Measurements from ENCODE around the gene TM4SF18.
A peak's percentile ranks its signal among the peaks of the same experiment; 100 is the strongest.

GRCh38 chr3:149273096-149273751, 60.2 kb downstream of the TM4SF18 start:
- TF ChIP-seq CTCF (IDR thresholded peaks at IDR 0.05 in 2 of 3, conservative IDR thresholded peaks at IDR 0.05 in 1 of 3; ENCODE audit: borderline replicate concordance in 1 of 3, insufficient read depth in 1 of 3, low read depth in 2 of 3, low read length in 2 of 3): peak; percentile 90 to 100 (median 98)
- no peak for TF ChIP-seq POLR2A (IDR thresholded peaks at IDR 0.05; ENCODE audit: borderline replicate concordance, extremely low read depth, insufficient read depth, insufficient read length)
- no peak for TF ChIP-seq POLR2AphosphoS5 (IDR thresholded peaks at IDR 0.05; ENCODE audit: low read depth, low read length)
- no peak for TF ChIP-seq ATF3 (IDR thresholded peaks at IDR 0.05)
- TF ChIP-seq EZH2phosphoT487 (IDR thresholded peaks at IDR 0.05; ENCODE audit: borderline replicate concordance): no peak
- TF ChIP-seq ZBTB33 (IDR thresholded peaks at IDR 0.05; ENCODE audit: extremely low read depth, insufficient replicate concordance, low read length): no peak
- no peak for TF ChIP-seq SRF (IDR thresholded peaks at IDR 0.05; ENCODE audit: low read depth)
- TF ChIP-seq SP1 (IDR thresholded peaks at IDR 0.05; ENCODE audit: low read depth): peak; percentile 41; the same call in 1 of the 2 replicates
- TF ChIP-seq CEBPB (IDR thresholded peaks at IDR 0.05; ENCODE audit: low read depth): no peak
- TF ChIP-seq REST (IDR thresholded peaks at IDR 0.05; ENCODE audit: low read depth): no peak

All from HCT116 (cell line).